PFSK-1 (cell line): ENCODE results near the gene URB2.

Source experiments
- FOXP2 ChIP-seq: optimal IDR thresholded peaks from 2 replicates; pipeline ENCODE3; 2011; ENCODE audit warnings: borderline replicate concordance, control low read depth, inconsistent platforms; ENCODE audit not compliant: insufficient read depth; ENCODE audit errors: extremely low read length, extremely low read depth
- POLR2AphosphoS5 ChIP-seq: IDR thresholded peaks from 2 replicates; pipeline ENCODE4 v1.6.1; 2012; ENCODE audit warnings: low read depth, mild to moderate bottlenecking, control low read depth, low read length, moderate library complexity
- SIN3A ChIP-seq: IDR thresholded peaks from 2 replicates; pipeline ENCODE4 v1.6.1; 2012; ENCODE audit warnings: mild to moderate bottlenecking, low read length, moderate library complexity, borderline replicate concordance; ENCODE audit not compliant: insufficient read depth
- TAF1 ChIP-seq: IDR thresholded peaks from 2 replicates; pipeline ENCODE4 v1.6.1; 2012; ENCODE audit warnings: low read length, control low read depth, borderline replicate concordance; ENCODE audit not compliant: insufficient read depth
- TF ChIP-seq, protein P1 (sequence below), 2 experiments: IDR thresholded peaks; 2 replicates each; pipeline versions ENCODE4 v1.6.1 to v1.8.0; 2011 to 2012; ENCODE audit warnings: low read depth in 2 of 2, low read length in 2 of 2, control low read depth in 1 of 2, inconsistent platforms in 1 of 2, mild to moderate bottlenecking in 1 of 2, moderate library complexity in 1 of 2; ENCODE audit not compliant: insufficient read depth in 1 of 2

DNA sequence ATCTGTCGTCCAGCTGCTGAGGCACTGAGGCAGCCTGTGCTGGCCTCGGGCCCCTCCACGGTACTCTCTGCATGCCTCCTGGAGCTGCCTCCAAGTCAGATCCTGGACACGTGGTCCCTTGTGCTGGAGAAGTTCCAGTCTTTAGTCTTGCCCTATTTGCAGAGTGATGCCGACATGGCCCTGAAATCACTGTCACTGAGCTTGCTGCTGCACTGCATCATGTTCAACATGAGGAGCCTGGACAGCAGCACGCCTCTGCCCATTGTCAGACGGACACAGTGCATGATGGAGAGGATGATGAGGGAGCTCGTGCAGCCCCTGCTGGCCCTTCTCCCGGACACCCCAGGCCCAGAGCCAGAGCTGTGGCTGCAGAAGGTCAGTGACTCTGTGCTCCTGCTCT lies 10.0 kb downstream of the URB2 start:
- TF ChIP-seq POLR2AphosphoS5 (no peak), TAF1 (no peak), SIN3A (no peak), FOXP2 (no peak)
- TF ChIP-seq, protein P1, sequence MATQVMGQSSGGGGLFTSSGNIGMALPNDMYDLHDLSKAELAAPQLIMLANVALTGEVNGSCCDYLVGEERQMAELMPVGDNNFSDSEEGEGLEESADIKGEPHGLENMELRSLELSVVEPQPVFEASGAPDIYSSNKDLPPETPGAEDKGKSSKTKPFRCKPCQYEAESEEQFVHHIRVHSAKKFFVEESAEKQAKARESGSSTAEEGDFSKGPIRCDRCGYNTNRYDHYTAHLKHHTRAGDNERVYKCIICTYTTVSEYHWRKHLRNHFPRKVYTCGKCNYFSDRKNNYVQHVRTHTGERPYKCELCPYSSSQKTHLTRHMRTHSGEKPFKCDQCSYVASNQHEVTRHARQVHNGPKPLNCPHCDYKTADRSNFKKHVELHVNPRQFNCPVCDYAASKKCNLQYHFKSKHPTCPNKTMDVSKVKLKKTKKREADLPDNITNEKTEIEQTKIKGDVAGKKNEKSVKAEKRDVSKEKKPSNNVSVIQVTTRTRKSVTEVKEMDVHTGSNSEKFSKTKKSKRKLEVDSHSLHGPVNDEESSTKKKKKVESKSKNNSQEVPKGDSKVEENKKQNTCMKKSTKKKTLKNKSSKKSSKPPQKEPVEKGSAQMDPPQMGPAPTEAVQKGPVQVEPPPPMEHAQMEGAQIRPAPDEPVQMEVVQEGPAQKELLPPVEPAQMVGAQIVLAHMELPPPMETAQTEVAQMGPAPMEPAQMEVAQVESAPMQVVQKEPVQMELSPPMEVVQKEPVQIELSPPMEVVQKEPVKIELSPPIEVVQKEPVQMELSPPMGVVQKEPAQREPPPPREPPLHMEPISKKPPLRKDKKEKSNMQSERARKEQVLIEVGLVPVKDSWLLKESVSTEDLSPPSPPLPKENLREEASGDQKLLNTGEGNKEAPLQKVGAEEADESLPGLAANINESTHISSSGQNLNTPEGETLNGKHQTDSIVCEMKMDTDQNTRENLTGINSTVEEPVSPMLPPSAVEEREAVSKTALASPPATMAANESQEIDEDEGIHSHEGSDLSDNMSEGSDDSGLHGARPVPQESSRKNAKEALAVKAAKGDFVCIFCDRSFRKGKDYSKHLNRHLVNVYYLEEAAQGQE (IDR thresholded peaks at IDR 0.05; ENCODE audit: insufficient read depth in 1 of 2, low read depth in 2 of 2, low read length in 2 of 2): no peak
